Memory B cell (primary cell): ENCODE results near the gene PTPRM.
"Not testable (repeated sequence)": the region's sequence is repeated elsewhere in the genome, so short reads cannot be mapped to it uniquely, and the experiment has no call there.

Source experiments
- ATAC-seq: fragments of 150-1000 bp; cut with Tn5 transposase; 2 replicates; pipeline ENCODE4 v1.10.0; 2021; ENCODE audit warnings: low read depth, mild to moderate bottlenecking, moderate library complexity
- DNase-seq, 2 donors: peaks; one replicate each; pipeline ENCODE4 v3.0.0; 2022; ENCODE audit warnings: low spot score in 2 of 2
- H3K27ac Mint-ChIP-seq: one replicate; pipeline ENCODE4 v1.8.0; 2022; ENCODE audit warnings: mild to moderate bottlenecking, moderate library complexity, mixed read lengths
- H3K27me3 Mint-ChIP-seq: one replicate; pipeline ENCODE4 v1.8.0; 2022; ENCODE audit warnings: mixed read lengths
- H3K36me3 Mint-ChIP-seq: one replicate; pipeline ENCODE4 v1.8.0; 2022; ENCODE audit warnings: mild to moderate bottlenecking, mixed read lengths
- H3K4me1 Mint-ChIP-seq: one replicate; pipeline ENCODE4 v1.8.0; 2022; ENCODE audit warnings: mixed read lengths
- H3K4me3 Mint-ChIP-seq: one replicate; pipeline ENCODE4 v1.8.0; 2022; ENCODE audit warnings: mild to moderate bottlenecking, moderate library complexity, mixed read lengths
- H3K9me3 Mint-ChIP-seq: one replicate; pipeline ENCODE4 v1.8.0; 2022; ENCODE audit warnings: mixed read lengths

Gene PTPRM

DNA sequence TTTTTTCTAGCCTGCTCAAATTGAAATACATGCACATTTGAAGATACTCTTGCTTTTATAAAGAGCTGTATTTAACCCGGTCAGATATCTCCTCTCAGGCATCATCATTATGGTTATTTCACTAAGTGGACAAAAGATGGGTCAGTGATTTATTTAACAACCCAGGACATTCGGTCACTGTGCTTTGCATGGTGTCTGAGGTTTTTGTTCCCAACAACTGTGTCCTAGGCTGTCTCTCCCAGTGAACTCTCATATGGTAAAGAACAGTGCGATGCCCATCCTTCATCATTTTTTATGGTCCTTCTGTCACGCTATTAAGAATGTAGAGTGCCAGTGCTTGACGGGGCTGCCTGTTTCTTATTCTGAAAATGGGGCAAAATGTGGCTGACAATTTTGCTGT lies 372.4 kb downstream of the PTPRM start:
- no peak overlapping the region for H3K4me3 Mint-ChIP-seq
- H3K9me3 Mint-ChIP-seq: peaks cover 4% of the 10 kb centered on the region
- no peaks in the 10 kb centered on the region for H3K4me1 Mint-ChIP-seq
- no peak for ATAC-seq
- DNase-seq: no peak
- H3K36me3 Mint-ChIP-seq: no peaks in the 10 kb centered on the region
- H3K27me3 Mint-ChIP-seq: no peaks in the 10 kb centered on the region
- no peak overlapping the region for H3K27ac Mint-ChIP-seq

DNA sequence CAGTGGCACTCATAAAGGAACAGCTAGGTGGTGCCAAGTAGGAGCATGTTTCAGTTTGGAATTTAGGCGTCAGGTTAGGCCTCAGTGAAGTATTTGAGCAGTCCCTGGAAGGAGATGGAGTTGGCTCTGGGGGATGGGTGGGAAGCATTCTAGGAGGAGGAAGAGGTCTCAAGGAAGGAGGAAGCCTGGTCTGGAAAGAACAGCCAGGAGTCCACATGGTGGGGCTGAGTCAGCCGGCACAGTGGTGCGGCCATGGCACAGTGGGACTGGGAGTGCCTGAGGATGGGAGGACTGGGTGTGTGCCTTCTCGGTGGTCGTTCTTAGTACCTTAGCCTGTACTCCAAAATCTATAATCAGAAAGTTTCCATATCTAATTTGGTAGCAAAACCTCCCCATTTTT lies 373.3 kb downstream of the PTPRM start:
- H3K4me3 Mint-ChIP-seq: no peak overlapping the region
- no peak for ATAC-seq
- H3K27me3 Mint-ChIP-seq: no peaks in the 10 kb centered on the region
- H3K9me3 Mint-ChIP-seq: peaks cover 4% of the 10 kb centered on the region
- no peak for DNase-seq
- no peaks in the 10 kb centered on the region for H3K4me1 Mint-ChIP-seq
- no peak overlapping the region for H3K27ac Mint-ChIP-seq
- H3K36me3 Mint-ChIP-seq: no peaks in the 10 kb centered on the region

DNA sequence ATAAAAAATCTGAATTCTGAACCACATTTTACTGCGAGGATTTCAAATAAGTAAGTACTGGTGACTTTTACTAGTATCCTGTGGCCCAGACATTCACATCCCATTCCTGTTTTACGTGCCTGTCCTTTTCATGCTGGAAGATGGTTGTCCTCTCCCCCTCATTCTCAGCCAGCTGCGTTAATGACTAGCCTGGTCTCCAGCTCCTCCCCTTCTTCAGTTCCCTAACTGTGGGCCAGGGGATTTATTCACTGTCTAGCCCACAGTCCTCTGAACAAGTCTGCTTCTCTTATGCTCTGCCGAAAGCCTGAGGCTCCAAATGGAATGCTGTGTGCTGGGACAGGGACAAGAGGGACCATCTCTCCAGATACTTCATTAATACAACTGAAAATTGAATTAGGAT lies 373.9 kb downstream of the PTPRM start:
- Mint-ChIP-seq H3K4me3 (no peak overlapping the region), H3K27ac (no peak overlapping the region), H3K4me1 (no peaks in the 10 kb centered on the region), H3K9me3 (peaks cover 4% of the 10 kb centered on the region), H3K36me3 (no peaks in the 10 kb centered on the region), H3K27me3 (no peaks in the 10 kb centered on the region)
- ATAC-seq (no peak), DNase-seq (no peak)

- DNase-seq (no peak), ATAC-seq (no peak)
- Mint-ChIP-seq H3K4me1 (no peaks in the 10 kb centered on the region), H3K27me3 (no peaks in the 10 kb centered on the region), H3K27ac (no peak overlapping the region), H3K4me3 (no peak overlapping the region), H3K36me3 (no peaks in the 10 kb centered on the region), H3K9me3 (peaks cover 4% of the 10 kb centered on the region)
These were observed 374.4 kb downstream of the PTPRM start for GRCh38 chr18:7941533-7941932.

GRCh38 chr18:7945882-7946281 lies 378.8 kb downstream of the PTPRM start:
- Mint-ChIP-seq H3K4me3 (no peak overlapping the region), H3K27me3 (no peaks in the 10 kb centered on the region), H3K36me3 (no peaks in the 10 kb centered on the region), H3K27ac (no peak overlapping the region), H3K4me1 (no peaks in the 10 kb centered on the region), H3K9me3 (peaks cover 4% of the 10 kb centered on the region)
- ATAC-seq (no peak), DNase-seq (no peak)

- H3K9me3 Mint-ChIP-seq: peaks cover 4% of the 10 kb centered on the region
- H3K4me1 Mint-ChIP-seq: no peaks in the 10 kb centered on the region
- no peak overlapping the region for H3K4me3 Mint-ChIP-seq
- H3K27me3 Mint-ChIP-seq: no peaks in the 10 kb centered on the region
- no peaks in the 10 kb centered on the region for H3K36me3 Mint-ChIP-seq
- no peak overlapping the region for H3K27ac Mint-ChIP-seq
- no peak for DNase-seq
- no peak for ATAC-seq
These were observed 379.7 kb downstream of the PTPRM start for GRCh38 chr18:7946734-7947377.

DNA sequence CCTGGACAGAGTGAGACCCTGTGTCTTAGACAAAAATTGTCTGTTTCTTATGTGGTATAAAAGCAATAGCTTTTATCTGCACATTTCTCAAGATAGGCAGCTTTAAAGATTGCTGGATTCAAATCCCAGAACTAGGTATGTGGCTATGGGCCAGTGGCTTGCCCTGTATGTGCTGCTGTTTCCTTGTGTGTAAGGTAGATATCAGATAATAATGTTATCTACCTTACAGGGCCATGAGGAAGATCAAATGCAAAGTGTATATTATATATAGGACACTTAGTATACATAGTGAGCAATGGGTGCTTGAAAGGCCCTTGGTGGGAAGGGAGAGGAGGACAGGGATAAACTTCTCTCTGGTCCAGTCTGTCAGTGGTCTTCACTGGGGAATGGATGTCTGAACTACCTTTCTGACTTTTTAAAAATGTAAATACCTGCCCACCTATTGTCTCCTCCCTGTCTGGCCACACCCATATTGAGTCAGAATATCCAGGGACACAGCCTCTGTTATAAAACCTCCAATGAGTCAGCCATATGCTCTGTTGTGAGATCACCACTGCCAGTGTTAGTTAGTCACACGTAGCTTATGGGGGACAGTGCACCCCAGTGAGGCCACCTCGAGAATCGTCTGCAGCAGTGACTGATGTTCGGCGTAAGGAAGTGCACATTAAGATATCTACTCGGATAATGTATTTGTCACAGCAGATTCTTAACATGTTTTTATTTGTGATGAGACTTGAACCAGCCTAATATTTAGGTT lies 383.4 kb downstream of the PTPRM start:
- Mint-ChIP-seq H3K27me3 (no peaks in the 10 kb centered on the region), H3K4me3 (no peak overlapping the region), H3K9me3 (no peaks in the 10 kb centered on the region), H3K36me3 (no peaks in the 10 kb centered on the region), H3K27ac (no peak overlapping the region), H3K4me1 (no peaks in the 10 kb centered on the region)
- DNase-seq (no peak), ATAC-seq (no peak)

GRCh38 chr18:7953095-7953958 lies 386.2 kb downstream of the PTPRM start:
- Mint-ChIP-seq H3K27ac (no peak overlapping the region), H3K36me3 (no peaks in the 10 kb centered on the region), H3K4me1 (peaks cover 2% of the 10 kb centered on the region), H3K27me3 (peaks cover 2% of the 10 kb centered on the region), H3K4me3 (no peak overlapping the region), H3K9me3 (peaks cover 2% of the 10 kb centered on the region)
- ATAC-seq (no peak), DNase-seq (no peak)

DNA sequence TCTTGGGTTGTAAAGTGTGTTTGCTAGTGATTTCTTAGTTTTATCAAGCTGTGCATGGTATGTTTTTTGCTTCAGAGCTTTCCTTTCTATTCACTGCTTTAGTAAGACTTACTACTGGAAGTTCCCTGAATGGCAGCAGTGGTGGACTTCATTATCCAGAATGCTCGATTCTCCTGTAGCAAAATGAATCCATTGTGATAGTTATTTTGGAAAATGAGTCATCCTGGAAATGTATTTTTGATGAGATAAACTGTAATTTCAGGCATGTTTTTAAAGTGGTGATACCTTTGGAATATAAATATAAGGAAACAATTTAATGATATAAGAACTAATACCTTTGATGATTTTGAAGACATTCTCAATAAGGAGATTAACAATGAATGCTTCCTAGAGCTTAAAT lies 387.1 kb downstream of the PTPRM start:
- Mint-ChIP-seq H3K4me3 (no peak overlapping the region), H3K9me3 (peaks cover 2% of the 10 kb centered on the region), H3K27ac (no peak overlapping the region)

GRCh38 chr18:7955175-7955574 lies 388.1 kb downstream of the PTPRM start:
- Mint-ChIP-seq H3K36me3 (no peaks in the 10 kb centered on the region), H3K27ac (no peak overlapping the region), H3K9me3 (peaks cover 2% of the 10 kb centered on the region), H3K27me3 (peaks cover 2% of the 10 kb centered on the region), H3K4me3 (no peak overlapping the region), H3K4me1 (peaks cover 2% of the 10 kb centered on the region)
- ATAC-seq: no peak
- DNase-seq: no peak

More for the DNA sequence above, 387.1 kb downstream of the PTPRM start:
- peaks cover 2% of the 10 kb centered on the region for H3K4me1 Mint-ChIP-seq
- H3K36me3 Mint-ChIP-seq: no peaks in the 10 kb centered on the region
- peaks cover 2% of the 10 kb centered on the region for H3K27me3 Mint-ChIP-seq
- DNase-seq (no peak), ATAC-seq (no peak)

DNA sequence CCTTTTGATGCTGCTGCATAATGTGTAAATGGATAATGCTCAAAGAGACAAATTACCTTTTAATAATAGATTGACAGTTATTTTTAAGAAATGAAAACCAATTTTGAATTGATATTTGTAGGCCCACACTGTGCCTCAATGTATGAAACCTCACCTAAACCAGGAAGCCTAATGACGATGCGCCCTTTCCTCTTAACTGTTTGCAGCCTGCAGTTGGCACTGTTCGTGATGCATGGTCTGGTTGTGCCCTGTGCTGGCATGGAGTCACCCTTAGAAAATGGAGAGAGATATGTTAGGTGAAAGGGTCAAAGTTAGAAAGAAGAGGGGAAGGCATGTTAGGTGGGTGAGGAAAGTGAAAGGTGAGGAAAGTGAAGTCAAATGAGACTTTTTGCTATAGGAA lies 390.2 kb downstream of the PTPRM start:
- H3K27me3 Mint-ChIP-seq: peaks cover 2% of the 10 kb centered on the region
- DNase-seq (no peak), ATAC-seq (no peak)
- H3K9me3 Mint-ChIP-seq: peaks cover 2% of the 10 kb centered on the region
- H3K4me1 Mint-ChIP-seq: peaks cover 2% of the 10 kb centered on the region
- no peaks in the 10 kb centered on the region for H3K36me3 Mint-ChIP-seq
- no peak overlapping the region for H3K4me3 Mint-ChIP-seq
- no peak overlapping the region for H3K27ac Mint-ChIP-seq

DNA sequence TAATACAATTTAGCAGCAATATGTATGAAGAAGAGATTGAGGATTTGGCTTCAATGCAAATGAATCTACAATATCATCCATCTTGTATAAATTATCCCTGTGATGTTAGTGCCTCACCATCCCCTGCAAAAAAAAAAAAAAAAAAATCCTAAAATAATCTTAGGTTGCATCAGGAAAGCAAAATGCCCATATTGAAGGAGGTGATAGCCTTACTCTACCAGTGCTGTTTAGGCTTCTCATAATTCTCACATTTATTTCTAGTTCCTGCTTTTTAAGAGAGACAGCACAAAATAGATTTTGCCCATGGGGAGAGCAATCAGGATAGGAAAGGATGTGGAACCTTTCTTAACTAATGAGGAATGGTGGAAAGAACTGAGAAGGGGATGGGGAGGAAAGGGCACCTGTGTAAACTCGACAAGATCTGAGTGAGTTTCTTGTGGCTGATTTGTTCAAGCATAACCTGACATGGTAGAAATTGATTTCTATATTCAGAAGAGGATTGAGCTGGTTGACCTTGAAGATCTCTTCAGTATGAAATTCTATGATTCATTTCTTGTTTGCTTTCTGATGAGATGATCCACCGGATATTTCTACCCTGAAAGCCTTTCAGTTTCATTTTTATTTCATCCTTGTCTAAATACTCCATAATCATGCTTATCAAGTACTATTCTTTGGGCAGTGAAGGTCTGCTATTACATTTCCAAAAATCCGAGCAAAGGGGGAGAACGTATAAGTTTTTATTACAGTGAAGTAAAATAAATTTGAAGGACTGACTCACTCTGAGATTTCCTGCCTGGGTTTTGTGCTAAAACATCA lies 391.2 kb downstream of the PTPRM start:
- Mint-ChIP-seq H3K4me3 (no peak overlapping the region), H3K4me1 (peaks cover 2% of the 10 kb centered on the region), H3K36me3 (no peaks in the 10 kb centered on the region), H3K9me3 (peaks cover 2% of the 10 kb centered on the region), H3K27ac (no peak overlapping the region), H3K27me3 (peaks cover 2% of the 10 kb centered on the region)
- DNase-seq (no peak), ATAC-seq (no peak)

DNA sequence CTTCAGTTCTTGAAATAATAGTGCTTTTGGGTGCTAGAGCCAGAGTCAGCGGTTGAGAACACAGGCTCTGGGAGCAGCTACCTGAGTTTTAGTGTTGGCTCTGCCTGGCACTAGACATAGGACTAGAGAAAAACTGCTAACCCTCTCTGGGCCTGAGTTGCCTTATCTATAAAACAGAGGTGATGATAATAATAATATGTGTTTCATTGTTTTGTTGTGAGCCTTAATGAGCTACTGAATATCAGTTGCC lies 391.7 kb downstream of the PTPRM start:
- H3K27me3 Mint-ChIP-seq: peaks cover 2% of the 10 kb centered on the region
- H3K9me3 Mint-ChIP-seq: peaks cover 2% of the 10 kb centered on the region
- DNase-seq (no peak), ATAC-seq (no peak)
- H3K4me3 Mint-ChIP-seq: no peak overlapping the region
- H3K4me1 Mint-ChIP-seq: peaks cover 2% of the 10 kb centered on the region
- no peak overlapping the region for H3K27ac Mint-ChIP-seq
- no peaks in the 10 kb centered on the region for H3K36me3 Mint-ChIP-seq

- H3K9me3 Mint-ChIP-seq, H3K4me3 Mint-ChIP-seq, ATAC-seq, H3K4me1 Mint-ChIP-seq, DNase-seq, H3K36me3 Mint-ChIP-seq, H3K27me3 Mint-ChIP-seq, H3K27ac Mint-ChIP-seq: not testable (repeated sequence)
These were observed 399.6 kb downstream of the PTPRM start for GRCh38 chr18:7966682-7967081.
